NB4 (cell line): ENCODE results near the gene SIN3A.
A peak's percentile ranks its signal among the peaks of the same experiment; 100 is the strongest.

Experiments
- DNase-seq: peaks from one replicate; pipeline ENCODE4 v3.0.0; 2010; ENCODE audit warnings: low read depth
- H3K4me3 ChIP-seq: one replicate; pipeline ENCODE4 v1.5.1; 2011; ENCODE audit warnings: mild to moderate bottlenecking, low read depth, low read length, moderate library complexity
- MYC ChIP-seq: IDR thresholded peaks from 2 replicates; pipeline ENCODE4 v1.6.1; 2011; ENCODE audit warnings: low read depth, low read length
- POLR2A ChIP-seq: IDR thresholded peaks from 2 replicates; pipeline ENCODE4 v1.6.1; 2011; ENCODE audit warnings: mild to moderate bottlenecking; ENCODE audit not compliant: insufficient read length; ENCODE audit errors: extremely low read depth
- TF ChIP-seq, protein P1 (sequence below): IDR thresholded peaks from 2 replicates; pipeline ENCODE4 v1.6.1; 2011; ENCODE audit warnings: low read depth, low read length
- TF ChIP-seq, protein P2 (sequence below): IDR thresholded peaks from one replicate; pipeline ENCODE4 v1.5.1; 2012; ENCODE audit warnings: low read depth, low read length

The SIN3A gene

DNA sequence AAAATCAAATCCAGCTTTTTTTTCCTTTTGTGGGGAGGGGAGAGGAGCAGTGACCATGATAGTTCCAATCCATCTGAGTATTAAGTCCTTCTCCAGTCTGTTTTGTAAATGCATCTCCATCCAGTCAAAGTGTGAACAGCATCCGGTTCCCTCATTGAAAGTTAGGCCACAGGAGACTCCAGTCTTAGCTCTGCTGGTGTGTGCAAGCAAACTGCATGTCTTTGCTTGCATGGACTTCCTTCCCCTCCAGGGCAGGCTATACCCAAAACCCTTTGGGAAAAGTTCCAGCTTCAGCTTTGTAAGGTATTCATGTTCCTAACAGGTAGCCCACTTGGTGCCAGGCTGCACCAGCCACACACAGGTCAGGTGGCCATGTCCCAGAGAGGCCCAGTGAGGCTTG, 80.0 kb downstream of the SIN3A start:
- DNase-seq = no peak
- no peak overlapping the region for H3K4me3 ChIP-seq
- TF ChIP-seq, protein P1, sequence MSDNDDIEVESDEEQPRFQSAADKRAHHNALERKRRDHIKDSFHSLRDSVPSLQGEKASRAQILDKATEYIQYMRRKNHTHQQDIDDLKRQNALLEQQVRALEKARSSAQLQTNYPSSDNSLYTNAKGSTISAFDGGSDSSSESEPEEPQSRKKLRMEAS = no peak
- TF ChIP-seq, protein P2, sequence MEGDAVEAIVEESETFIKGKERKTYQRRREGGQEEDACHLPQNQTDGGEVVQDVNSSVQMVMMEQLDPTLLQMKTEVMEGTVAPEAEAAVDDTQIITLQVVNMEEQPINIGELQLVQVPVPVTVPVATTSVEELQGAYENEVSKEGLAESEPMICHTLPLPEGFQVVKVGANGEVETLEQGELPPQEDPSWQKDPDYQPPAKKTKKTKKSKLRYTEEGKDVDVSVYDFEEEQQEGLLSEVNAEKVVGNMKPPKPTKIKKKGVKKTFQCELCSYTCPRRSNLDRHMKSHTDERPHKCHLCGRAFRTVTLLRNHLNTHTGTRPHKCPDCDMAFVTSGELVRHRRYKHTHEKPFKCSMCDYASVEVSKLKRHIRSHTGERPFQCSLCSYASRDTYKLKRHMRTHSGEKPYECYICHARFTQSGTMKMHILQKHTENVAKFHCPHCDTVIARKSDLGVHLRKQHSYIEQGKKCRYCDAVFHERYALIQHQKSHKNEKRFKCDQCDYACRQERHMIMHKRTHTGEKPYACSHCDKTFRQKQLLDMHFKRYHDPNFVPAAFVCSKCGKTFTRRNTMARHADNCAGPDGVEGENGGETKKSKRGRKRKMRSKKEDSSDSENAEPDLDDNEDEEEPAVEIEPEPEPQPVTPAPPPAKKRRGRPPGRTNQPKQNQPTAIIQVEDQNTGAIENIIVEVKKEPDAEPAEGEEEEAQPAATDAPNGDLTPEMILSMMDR = no peak
- TF ChIP-seq MYC = no peak
- TF ChIP-seq POLR2A = no peak

DNA sequence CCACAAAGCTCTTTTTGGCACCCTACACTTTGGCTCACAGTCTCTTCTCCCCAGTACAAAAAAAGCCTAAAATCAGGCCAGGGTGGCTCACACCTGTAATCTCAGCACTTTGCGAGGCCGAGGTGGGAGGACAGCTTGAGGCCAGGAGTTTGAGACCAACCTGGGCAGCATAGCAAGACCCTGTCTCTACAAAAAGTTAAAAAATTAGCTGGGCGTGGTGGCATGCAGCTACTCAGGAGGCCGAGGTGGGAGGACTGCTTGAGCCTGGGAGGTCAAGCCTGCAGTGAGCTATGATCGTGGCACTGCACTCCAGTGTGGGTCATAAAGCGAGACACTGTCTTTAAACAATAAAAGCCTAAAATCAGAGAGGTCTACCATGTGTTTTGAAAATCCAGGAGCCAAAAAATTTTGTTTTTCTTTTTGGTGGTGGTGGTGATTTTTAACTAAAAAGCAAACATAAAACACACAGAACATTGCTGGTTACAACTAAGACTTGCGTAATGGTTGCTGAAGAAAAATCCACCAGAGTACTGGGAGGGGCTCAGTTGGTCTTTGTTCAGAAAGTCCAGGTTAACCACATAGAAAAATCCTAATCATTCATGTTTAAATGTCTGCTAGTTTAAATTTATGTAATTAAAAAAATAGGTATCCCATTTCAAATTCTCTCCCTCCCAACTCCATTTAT, 81.5 kb downstream of the SIN3A start:
- TF ChIP-seq MYC (no peak), POLR2A (no peak)
- TF ChIP-seq, protein P1 = no peak
- TF ChIP-seq, protein P2 = no peak
- no peak for DNase-seq
- peak overlapping the region; percentile 84 for H3K4me3 ChIP-seq

DNA sequence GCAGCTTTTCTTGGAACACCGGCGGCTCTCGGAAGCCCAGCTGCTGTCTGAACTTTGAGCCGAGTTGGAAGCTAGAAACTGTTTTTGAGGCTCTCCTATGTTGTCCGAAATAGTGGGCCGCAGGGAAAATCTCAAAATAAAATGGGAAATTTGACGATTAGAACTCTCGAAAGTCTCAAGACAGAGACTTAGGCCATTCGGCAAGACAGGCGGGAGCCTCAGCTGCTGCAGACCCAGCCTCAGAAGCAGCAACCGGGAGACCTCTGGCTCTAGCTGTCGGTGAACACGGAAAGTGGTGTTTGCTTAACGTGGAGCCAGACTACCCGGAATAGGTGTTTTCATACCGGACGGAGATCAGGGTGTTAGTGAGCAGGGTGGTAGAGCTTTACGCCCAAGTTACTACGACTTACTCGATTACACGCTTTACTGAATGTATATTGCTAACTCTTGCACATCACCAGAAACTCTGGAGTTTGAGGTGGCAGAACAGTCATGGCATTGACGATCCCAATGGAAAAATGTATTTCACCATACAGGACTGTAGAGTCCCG, 82.7 kb downstream of the SIN3A start:
- no peak for DNase-seq
- peak overlapping the region; percentile 84 for H3K4me3 ChIP-seq
- TF ChIP-seq MYC (no peak), POLR2A (no peak)
- TF ChIP-seq, protein P2 = no peak
- TF ChIP-seq, protein P1 = no peak

DNA sequence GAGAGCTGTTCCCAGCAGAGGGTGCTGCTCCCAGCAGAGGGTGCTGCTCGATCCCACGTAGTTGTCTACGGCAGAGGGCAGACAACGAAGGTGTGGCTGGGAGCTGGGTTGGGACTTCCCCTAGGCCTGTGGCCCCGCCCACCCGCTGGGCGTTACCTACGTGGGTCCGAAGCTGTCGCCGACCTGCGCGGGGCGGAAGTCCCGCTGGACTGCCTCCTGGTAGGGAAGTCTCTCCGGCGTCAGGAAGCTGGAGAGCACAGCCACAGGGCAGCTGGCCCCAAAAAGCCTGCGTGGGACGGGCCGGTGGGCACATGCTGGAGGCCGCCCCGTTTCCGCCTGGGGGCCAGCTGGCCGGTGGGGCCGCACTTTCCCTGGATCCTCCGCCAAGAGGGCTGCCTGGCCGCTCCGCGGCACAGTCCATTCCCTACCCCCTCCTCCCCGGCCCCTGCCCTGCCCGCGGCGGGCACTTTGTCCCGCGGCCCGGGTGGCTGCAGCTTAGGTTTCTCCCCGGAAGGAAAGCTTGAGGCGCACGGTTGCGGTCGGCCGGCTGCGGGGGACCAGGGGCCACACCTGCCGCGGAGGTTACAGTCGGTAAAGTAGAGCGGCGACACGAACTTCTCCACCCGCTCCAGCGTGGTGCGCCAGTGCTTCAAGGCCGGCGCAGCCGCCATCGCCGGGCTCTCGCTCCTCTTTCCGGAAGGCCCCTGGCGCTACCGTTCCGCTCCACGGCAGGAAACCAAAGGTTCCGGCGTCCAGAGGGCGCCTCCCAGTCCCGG, 83.4 kb downstream of the SIN3A start, which contains the start of gene MAN2C1:
MAN2C1 (minus strand) TSS at position 695 of the 776 bp plus-strand sequence; CDS start at position 671, 24 bp downstream.
- peak; percentile 99 for DNase-seq
- peak within 1 kb of the TSS; percentile 84 for H3K4me3 ChIP-seq
- TF ChIP-seq POLR2A = peak; percentile 83
- TF ChIP-seq, protein P1 = peak; percentile 63
- TF ChIP-seq, protein P2 = peak; percentile 81
- TF ChIP-seq MYC = peak; percentile 74

DNA sequence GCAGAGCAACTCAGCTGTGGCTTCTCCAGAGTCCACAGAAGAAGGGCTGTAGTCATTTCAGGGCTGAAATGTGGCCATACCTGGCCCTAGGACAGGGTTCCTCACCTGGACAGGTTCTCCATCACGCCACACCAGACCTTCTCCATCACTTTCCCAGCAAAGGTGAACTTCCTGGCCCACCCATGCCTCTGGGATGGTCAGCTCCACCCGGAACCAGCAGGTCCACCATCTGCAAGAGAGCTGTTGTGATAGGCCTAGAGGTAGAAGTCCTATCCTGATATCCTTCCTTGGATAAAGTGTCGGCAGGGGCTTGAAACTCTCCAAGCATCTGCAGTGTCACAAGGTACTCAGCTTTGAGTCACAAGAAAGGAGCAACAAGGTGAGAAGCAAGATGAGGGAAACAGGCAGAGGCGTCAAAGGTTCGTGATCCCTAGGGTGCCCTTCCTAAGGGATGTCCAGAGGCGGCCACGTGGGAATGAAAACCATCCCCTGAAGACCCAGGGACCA, 84.0 kb downstream of the SIN3A start:
- no peak for DNase-seq
- TF ChIP-seq, protein P1 = no peak
- TF ChIP-seq MYC = peak; percentile 4; the same call in 1 of the 2 replicates
- TF ChIP-seq POLR2A = no peak
- TF ChIP-seq, protein P2 = no peak
- H3K4me3 ChIP-seq = peak overlapping the region; percentile 84
